Stimulated activated naive CD8-positive, alpha-beta T cell treated with anti-CD3 and anti-CD28 coated beads, Interleukin-15, Interleukin-2, amounts not matched to agents 100 U/mL and 50 U/mL, for 24 hours (primary cell): ENCODE measurements around the gene ACY1.
"Not testable (repeated sequence)": the region's sequence is repeated elsewhere in the genome, so short reads cannot be mapped to it uniquely, and the experiment has no call there.

Experiments used
- ATAC-seq: fragments of 150-1000 bp; cut with Tn5 transposase; one replicate; pipeline ENCODE4 v1.10.0; 2021
- DNase-seq: peaks from one replicate; pipeline ENCODE4 v3.0.0; 2021

ACY1 gene

GRCh38 chr3:52024765-52025452 lies 41.6 kb downstream of the ACY1 start:
- DNase-seq (no peak), ATAC-seq (no peak)

DNA sequence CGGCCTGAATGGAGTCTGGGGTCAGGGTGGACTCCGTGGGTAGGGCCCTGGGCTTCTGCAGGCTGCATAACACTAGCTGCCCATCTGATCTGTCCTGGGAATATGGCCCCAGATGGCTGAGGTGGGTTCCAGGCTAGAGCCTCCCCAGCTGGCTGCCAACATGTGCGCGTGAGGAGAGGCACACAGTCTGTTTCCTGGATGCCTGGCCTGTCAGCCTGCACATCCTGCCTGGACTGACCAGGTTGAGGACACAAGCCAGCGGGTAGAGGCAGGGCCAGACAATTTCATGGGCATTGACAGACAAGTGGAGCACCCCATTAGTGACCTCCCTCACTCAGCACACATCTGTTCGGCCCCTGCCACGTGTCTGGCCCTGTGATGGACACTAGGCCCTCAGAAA lies 42.1 kb downstream of the ACY1 start:
- ATAC-seq (no peak), DNase-seq (no peak)

DNA sequence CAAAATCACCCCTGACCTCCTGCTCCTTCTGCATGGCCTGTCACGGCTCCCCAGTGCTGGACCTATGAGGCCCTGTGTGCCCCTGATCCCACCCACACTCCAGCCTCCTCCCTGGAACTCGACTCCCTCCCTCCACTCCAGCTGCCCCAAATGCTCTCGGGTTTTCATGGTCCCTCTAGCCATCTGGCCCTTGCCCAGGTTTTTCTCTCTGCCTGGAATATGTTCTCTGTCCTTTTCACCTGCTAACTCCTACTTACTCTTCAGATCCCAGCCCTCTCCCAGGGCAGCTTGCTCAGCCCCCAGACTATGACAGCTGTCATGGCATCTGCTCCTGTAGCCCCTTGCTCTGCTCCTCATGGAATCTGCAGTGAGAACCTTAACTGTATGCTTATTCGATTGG lies 42.7 kb downstream of the ACY1 start:
- ATAC-seq, result no peak

GRCh38 chr3:52028572-52028971 lies 45.2 kb downstream of the ACY1 start:
- ATAC-seq (no peak), DNase-seq (no peak)

More for the DNA sequence above, 42.7 kb downstream of the ACY1 start:
- no peak for DNase-seq

DNA sequence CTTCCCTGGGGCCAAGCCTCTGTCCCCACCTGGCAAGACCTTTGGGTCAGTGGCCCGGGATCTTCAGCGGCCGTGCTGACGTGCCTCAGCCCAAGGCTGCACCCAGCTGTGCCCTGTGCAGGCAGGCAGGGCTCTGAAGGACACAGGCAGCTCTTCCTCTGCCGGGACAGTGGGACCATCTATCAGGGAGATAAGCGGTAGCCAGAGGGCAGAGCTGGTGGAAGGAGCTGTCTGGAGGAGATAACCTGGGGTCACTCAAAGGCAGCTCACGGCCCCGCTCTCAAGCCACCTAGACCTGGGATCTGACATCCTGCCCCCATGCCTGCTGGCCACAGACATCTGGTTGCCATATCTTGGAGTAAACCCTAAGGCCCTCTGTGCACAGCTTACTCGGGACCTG lies 45.7 kb downstream of the ACY1 start:
- ATAC-seq, result no peak

GRCh38 chr3:52029535-52029934 lies 46.2 kb downstream of the ACY1 start:
- no peak for ATAC-seq

More for the DNA sequence above, 45.7 kb downstream of the ACY1 start:
- DNase-seq, result no peak

DNA sequence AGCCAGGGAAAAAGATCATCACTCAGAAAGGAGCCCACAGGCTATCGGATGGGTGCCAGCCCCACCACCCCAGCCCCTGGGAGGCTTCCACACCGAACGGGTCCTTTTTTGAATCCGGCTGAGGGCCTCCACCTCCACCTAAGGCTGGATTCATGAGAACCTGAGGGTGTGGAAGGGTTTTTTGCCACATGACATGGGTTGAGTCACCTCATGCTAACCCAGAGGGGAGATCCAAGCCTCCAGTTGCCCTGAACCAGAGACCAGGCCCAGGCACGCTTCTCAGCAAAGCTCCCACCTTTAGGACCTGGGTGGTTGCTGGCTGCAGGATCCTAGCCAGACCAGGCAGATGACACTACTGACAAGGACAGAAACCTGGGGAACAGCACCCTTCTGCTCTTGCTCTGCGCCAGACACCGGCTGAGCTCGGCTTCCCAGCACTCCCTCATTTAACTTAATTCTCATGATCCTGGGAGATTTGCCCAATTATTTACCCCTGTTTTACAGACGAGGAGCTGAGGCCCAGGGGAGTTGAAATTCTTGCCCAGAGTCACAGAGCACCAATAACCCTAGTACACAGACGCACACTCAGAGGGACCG lies 47.5 kb downstream of the ACY1 start:
- ATAC-seq, result no peak
- no peak for DNase-seq

More at GRCh38 chr3:52029535-52029934, 46.2 kb downstream of the ACY1 start:
- no peak for DNase-seq

GRCh38 chr3:52031896-52032295 lies 48.6 kb downstream of the ACY1 start:
- DNase-seq (no peak), ATAC-seq (no peak)

DNA sequence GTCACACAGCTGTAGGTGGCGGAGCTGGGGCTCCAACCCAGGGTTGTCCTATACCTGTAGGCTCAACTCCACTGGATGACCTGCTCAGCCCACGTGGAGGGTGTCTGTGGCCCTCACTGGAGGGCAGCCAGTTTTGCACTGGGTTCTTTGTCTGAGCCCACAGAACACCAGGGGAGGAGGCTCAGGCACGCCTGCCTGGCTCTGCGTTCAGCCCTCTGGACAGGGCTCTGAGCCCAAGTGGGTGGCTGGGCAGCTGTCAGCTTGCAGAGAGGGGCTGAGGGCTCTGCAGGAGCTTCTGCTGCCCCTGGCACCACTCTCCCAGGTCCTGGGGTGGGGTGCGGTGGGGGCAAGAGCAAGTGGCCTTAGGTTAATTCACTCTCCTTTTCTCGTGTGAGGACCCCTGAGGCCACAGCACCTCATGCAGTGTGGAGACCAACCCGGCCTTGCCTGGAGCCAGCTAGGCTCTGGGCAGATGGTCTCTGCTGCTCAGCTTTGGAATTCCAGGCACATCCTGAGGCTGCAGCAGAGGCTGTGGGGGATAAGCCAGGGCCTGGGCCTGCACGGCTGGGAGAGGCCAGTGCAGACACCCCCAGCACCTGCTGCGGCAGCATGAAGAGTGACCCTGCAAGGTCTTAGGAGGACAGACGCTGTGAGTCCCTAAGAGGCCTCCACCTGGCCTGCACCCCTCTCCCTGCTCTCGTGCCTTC lies 49.5 kb downstream of the ACY1 start:
- ATAC-seq (no peak), DNase-seq (no peak)

- not testable (repeated sequence) for DNase-seq, ATAC-seq
Measured at GRCh38 chr3:52033748-52034147, 50.4 kb downstream of the ACY1 start.

DNA sequence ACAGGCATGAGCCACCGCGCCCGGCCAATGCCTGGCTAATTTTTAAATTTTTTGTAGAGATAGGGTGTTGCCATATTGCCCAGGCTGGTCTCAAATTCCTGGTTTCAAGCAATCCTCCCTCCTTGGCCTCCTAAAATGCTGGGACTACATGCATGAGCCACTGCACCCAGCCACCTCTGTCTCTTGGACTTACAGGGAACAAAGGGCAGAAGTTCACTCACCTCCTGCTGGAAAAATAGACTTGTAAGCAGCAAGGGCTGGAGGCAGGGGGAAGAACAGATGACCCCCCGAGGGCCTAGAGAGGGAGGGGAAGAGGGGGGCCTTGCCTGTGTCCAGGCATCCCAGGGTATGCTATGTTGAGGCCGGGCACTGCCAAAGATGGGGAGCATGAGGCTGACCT lies 50.9 kb downstream of the ACY1 start:
- DNase-seq (no peak), ATAC-seq (no peak)

- no peak for DNase-seq
Measured at GRCh38 chr3:52034651-52035050, 51.3 kb downstream of the ACY1 start.

GRCh38 chr3:52036222-52036694 lies 52.9 kb downstream of the ACY1 start:
- peak; percentile 29 for ATAC-seq

More at GRCh38 chr3:52034651-52035050, 51.3 kb downstream of the ACY1 start:
- ATAC-seq, result no peak

DNA sequence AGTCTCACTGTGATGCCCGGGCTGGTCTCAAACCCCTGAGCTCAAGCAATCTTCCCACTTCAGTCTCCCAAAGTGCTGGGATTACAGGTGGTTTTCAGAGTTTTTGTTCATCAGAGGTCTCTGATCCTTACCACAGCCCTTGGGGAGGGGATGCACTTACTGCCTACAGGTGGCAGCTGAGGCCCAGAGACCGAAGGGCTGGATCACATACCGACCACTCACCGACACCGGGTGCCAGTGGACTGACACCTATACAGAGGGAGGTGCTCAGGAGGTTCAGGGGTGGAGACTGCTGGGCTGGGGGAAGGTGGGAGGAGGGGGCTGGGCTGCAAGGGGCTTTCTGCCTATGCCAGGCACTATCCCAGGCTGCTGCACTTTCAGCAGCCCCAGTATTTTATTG lies 53.5 kb downstream of the ACY1 start:
- ATAC-seq (no peak), DNase-seq (no peak)

More at GRCh38 chr3:52036222-52036694, 52.9 kb downstream of the ACY1 start:
- DNase-seq, result no peak

- no peak for DNase-seq
- no peak for ATAC-seq
Measured at GRCh38 chr3:52037291-52037690, 54.0 kb downstream of the ACY1 start.

GRCh38 chr3:52038227-52038626 lies 54.9 kb downstream of the ACY1 start:
- no peak for ATAC-seq

More at GRCh38 chr3:52038227-52038626, 54.9 kb downstream of the ACY1 start:
- no peak for DNase-seq
